H4 (cell line): ENCODE measurements around the gene ACOT7. TPM values are rescaled to one million over a fixed set of nuclear protein-coding genes. Genes with fewer than 3 reads are reported as not detected.
"Not testable (repeated sequence)": the region's sequence is repeated elsewhere in the genome, so short reads cannot be mapped to it uniquely, and the experiment has no call there.

Experiments used
- DNase-seq: peaks from one replicate; pipeline ENCODE4 v3.0.0-alpha.2; 2015; ENCODE audit warnings: low spot score
- total RNA-seq: library from RNA; depleted of rRNA; stranded (reverse); fragments of >200 nt; shearing (Covaris generic); gene quantifications from 2 replicates; pipeline ENCODE4 v1.2.3, GENCODE V29; 2014; rRNA removed

ACOT7 gene
- total RNA-seq, 1 experiment from 2014 or later, result 50.6 TPM

DNA sequence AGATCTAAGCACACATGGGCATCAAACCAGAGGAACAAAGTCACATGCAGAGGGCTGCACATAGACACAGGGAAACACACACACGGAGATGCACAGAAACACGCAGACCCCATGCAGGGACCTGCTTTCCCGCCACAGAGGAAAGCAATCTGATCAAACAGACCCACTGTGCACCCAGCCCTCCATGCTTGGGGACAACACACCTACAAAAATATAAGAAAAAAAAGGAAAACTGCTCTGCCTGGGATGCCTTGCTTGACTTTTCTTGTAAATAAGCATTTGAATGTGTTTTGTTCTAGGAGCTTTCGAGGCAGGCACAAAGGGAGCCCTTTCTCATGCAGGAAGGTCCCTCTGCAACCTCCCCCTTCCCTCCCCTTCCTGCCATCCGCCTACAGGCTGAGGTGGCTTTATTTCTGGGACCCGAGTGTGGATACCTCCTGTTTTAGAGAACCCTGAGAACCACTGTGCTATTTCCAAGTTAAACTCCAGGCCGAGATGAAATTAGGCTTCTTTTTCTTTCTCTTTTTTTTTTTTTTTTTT lies 154.3 kb downstream of the ACOT7 start:
- DNase-seq, result no peak

DNA sequence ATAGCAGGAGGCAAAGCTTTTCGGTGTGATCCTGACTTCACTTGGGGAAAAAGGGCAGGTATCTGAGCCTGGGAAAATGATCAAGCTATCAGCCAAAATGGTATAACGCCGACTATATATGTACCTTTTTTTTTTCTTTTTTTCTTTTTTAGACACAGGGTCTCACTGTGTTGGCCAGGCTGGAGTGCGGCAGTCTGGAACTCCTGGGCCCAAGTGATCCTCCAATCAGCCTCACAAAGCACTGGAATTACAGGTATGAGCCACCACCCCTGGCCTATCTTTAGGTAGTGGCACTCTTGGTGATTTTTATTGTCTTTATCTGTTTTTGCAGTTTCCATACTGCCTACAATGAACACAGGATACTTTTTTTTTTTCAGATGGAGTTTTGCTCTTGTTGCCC lies 156.5 kb downstream of the ACOT7 start:
- no peak for DNase-seq

DNA sequence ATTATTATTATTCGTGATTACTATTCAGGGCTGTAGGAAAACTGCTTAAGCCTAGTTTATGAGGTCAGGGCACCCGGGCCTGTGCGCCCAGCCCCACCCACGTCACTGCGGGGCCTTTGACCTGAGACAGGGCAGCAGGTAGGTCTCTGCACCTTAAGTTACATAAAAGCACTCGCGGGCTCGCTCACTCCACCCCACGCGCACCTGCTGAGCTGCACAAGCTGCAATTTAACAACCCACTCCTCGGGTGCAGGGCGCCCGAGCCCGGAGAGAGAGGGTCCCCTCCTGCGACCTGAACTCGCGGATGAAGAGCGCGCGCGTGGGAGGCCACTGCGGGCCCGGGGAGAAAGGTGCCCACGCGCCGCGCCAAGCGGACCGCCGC lies 158.3 kb downstream of the ACOT7 start:
- DNase-seq, result no peak

DNA sequence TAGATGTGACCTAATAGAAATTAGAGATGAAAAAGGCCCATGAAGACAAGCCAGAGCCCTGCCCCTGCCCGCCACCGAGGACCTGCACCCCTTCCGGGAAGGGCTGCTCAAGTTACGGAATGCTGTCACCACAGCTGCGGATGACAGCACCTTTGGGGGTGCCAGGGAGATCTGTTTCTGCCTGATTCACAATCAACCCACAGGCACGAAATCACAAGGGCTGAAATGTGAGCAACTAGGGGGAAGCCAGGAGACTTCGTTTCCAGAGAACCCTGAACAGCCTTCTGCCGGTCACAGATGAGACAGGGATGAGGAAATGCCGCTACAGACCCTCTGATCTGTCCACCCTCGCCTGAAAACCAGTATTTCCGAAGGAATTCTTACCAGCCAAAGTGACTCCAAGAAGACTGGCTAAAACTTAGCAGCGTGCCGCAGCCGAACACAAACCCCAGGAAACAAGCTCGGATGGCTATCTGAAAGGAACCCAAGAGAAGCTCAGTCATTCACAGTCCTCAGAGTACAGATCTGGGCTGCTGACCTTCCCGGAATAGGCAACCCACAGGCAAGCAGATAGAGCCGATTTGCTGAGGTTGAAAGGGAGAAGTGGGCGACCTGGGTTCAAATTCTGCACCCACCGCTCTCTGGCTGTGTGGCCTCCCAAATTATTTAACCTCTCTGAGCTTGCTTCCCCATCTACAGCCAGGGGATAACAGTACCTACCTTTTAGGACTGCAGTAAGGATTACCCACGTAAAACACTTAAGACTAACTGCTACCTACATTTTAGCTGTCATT lies 158.9 kb downstream of the ACOT7 start:
- DNase-seq, result no peak

DNA sequence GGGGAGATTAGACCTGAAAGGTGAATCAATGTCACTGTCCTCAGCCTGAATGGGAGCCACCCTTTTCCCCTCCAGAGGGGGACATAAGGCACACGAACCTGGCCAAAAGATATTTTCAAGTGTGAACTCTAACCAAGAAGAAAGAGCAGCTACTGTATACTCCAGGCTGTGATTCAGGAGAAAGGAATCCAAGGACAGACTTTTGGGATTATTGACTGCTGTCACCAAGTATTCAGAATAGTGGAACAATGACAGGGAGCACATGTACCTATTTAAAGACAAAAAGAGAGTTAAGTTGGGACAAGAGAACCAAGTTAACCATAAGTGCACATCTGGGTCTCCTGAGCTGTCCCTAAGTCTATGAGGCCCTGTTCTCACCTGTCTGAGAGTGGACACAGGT lies 160.2 kb downstream of the ACOT7 start:
- DNase-seq, result no peak

DNA sequence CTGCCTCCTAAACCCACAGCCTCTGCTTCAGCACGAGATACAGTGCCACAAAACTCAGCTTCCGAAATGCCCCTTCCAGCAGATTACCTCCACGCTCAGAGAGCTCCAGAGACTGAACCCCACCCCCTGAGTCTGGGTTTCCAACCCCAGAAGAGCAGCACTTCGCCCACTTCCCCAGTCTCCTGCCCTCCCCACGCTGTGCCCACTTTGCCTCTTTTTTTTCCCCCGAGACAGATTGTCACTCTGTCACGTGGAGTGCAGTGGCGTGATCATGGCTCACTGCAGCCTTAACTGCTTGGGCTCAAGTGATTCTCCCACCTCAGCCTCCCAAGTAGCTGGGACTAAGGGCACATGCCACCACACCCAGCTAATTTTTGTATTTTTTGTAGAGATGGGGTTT lies 167.9 kb downstream of the ACOT7 start:
- DNase-seq, result no peak

DNA sequence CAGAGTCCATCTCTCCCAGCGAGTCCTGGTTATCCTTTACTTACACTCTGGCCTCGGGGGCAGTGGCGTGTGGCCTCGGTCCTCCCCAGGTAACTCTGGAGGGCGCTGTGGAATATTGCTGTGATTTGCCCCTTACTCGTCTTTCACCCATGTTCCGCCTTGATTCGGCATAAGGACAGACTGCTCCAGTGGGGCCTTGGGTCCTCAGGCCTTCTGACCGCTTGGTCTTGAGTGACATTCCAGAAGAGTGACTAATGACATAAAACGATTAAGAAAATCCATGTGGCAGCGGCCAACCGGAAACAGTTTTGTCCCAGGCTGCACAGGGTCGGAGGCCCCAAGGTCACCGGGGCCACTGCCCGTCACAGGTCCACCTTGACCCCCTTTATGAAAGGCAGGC lies 168.8 kb downstream of the ACOT7 start:
- DNase-seq, result no peak

DNA sequence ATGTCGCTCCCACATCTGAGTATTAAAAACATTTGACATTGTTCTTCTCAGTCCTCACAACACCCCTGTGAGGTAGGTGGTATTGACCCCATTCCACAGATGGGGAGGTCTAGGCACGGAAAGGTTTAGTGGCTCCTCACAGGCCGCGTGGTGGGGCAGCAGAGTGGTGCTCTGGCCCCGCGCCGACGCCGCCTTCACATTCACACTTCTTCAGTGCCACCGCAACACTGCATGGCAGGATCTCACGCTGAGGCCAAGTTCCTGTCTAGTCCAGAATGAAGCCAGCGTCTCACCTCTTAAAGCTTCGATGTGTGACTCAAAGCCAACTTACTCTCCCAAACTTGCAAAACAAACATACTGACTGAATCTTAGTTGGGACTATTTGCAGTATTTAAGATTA lies 169.9 kb downstream of the ACOT7 start:
- no peak for DNase-seq

DNA sequence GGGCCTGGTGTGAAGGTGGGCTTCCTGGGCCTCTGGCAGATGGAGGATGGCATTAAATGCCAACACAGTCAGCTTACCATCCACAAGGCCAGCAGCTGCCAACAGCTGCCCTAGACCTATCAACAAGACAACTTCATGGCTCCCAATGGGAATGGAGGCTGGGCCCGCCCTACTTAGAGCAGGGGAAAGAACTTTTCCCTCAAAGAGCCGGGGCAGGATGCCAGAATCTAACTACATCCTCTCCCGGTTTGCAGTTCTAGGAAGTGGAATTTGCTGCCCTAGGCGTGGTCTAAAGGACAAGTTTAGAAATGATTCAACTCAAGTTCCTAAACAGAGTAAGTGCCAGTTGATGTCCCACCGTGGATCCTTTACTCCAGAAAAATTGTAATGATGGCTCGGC lies 170.9 kb downstream of the ACOT7 start:
- DNase-seq, result no peak

DNA sequence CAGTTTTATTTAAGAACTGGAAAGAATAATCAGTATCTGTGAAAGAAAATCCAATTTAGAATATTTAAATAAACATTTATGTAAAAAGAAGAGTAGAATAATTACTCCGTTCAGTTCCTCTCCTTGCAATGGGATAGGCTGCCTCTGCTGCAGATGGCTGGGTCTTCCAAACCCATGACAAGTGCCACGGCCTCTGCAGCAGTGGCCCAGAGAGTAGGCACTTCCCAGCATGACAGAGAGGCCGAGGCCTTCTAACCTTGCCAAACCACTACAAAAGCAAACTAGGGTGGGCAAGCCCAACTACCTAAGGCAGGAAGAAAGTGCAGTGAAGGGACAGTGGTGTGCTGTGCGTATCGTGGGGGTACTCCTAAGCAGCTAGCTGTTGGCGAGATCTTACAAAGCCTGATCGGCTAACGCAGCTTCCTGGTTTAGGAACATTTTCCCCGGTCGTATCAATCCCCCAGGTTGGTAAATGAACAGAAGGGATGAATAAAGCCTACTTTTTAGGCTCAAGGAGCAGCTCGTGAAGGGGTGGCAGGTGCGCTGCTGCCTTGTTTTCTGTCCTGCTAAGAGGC lies 172.3 kb downstream of the ACOT7 start:
- DNase-seq, result no peak

DNA sequence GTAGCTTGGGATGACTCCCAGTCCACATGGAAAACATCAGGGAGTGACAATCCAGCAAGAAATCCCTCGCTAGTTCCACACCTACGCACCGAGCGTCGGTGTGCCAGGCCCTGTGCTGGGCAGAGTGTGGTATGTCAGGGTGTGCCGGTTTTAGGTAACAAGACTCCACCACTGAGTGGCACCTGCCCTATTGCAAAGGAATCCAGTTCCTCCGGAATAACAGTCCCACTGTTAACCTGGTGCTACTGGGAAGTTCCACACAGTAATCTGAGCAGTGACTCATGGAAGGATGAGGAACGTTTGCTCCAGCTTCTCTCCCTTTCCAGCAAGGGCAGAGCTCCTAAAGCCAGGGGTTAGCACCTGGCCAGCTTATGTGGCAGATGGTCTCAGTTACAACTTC lies 173.3 kb downstream of the ACOT7 start:
- DNase-seq, result no peak

DNA sequence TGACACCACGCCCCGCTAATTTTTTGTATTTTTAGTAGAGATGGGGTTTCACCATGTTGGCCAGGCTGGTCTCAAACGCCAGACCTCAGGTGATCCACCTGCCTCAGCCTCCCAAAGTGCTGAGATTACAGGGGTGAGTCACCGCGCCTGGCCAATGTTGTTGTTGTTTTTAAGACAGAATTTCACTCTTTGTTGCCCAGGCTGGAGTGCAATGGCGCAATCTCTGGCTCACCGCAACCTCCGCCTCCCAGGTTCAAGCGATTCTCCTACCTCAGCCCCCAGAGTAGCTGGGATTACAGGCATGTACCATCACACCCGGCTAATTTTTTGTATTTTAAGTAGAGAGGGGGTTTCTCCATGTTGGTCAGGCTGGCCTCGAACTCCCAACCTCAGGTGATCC lies 173.9 kb downstream of the ACOT7 start:
- DNase-seq, result not testable (repeated sequence)

DNA sequence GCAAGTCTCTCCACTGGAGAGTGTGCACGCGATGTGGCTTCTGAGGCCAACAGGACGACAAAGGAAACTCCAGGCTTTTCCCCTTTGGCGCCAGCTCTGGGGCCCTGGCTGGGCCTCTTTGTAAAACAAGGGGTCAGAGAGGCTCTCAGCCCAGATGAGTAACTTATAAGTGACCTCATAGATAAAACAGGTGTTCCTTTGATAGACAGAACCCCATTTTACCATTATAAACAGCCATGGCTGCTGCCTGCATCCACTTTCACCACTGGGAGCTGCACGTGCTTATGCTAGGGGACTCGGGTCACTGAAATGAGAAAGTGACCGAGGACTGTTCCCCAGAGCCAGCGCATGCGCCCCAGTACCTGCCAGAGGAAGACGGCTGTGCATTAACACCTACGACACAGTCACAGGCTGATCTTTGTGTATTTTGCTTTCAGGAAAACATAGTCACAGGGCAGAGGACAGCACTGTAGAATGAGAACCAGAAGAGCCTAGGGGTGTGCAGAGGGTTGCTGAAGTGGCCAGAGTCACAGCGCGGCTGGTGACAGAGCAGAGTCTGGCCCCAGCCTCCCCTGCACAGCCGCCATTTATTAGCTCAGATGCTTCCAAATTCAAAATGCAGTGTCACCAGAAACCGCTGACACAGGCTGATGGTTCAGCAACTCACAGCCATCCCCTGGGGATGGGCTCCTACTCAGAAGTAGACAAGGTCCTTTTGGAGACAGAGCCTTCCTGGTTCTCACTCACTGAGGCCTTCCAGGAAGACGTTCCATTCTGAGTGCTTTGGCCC lies 175.0 kb downstream of the ACOT7 start:
- DNase-seq, result no peak

Other genes with a start within 250 kb of the ACOT7 start
- 0.04 TPM in 2 replicates for gene CHD5, start 213.4 kb downstream of the ACOT7 start, total RNA-seq
- gene RPL22, start 194.2 kb downstream of the ACOT7 start, total RNA-seq, result 113 and 140 TPM in 2 replicates
- gene RNF207, start 187.6 kb downstream of the ACOT7 start, total RNA-seq, result 0.12 and 1.6 TPM in 2 replicates
- 52.2 and 67.1 TPM in 2 replicates for gene ICMT, start 157.8 kb downstream of the ACOT7 start, total RNA-seq
- not detected in 2 replicates for gene HES3, start 149.6 kb downstream of the ACOT7 start, total RNA-seq
- gene GPR153, start 132.7 kb downstream of the ACOT7 start, total RNA-seq, result 1.7 and 1.9 TPM in 2 replicates
- not detected in 2 replicates for gene HES2, start 26.2 kb upstream of the ACOT7 start, total RNA-seq
- not detected in 2 replicates for gene ESPN, start 31.0 kb upstream of the ACOT7 start, total RNA-seq
- gene TNFRSF25, start 72.4 kb upstream of the ACOT7 start, total RNA-seq, result 0.10 and 0.81 TPM in 2 replicates
- 1.3 and 1.6 TPM in 2 replicates for gene PLEKHG5, start 97.9 kb upstream of the ACOT7 start, total RNA-seq
- 12.0 and 14.9 TPM in 2 replicates for gene NOL9, start 160.7 kb upstream of the ACOT7 start, total RNA-seq
- not detected in 2 replicates for gene TAS1R1, start 161.5 kb upstream of the ACOT7 start, total RNA-seq
- gene ZBTB48, start 186.2 kb upstream of the ACOT7 start, total RNA-seq, result 6.3 and 8.8 TPM in 2 replicates
- 8.4 and 11.4 TPM in 2 replicates for gene KLHL21, start 209.1 kb upstream of the ACOT7 start, total RNA-seq
- gene PHF13, start 220.0 kb upstream of the ACOT7 start, total RNA-seq, result 7.6 and 7.8 TPM in 2 replicates
- gene THAP3, start 231.1 kb upstream of the ACOT7 start, total RNA-seq, result 11.4 and 17.0 TPM in 2 replicates